Urothelium cell line (cell line): Measurements from ENCODE around the gene ZNF768.

Experiments
- DNase-seq: peaks from one replicate; pipeline ENCODE4 v3.0.0; 2011; ENCODE audit warnings: low spot score, mixed read lengths
- FAIRE-seq: peaks from 2 replicates; lab custom pipeline; 2011; peaks lifted over from hg19 to GRCh38; lab: Jason Lieb, UNC

Gene ZNF768

DNA sequence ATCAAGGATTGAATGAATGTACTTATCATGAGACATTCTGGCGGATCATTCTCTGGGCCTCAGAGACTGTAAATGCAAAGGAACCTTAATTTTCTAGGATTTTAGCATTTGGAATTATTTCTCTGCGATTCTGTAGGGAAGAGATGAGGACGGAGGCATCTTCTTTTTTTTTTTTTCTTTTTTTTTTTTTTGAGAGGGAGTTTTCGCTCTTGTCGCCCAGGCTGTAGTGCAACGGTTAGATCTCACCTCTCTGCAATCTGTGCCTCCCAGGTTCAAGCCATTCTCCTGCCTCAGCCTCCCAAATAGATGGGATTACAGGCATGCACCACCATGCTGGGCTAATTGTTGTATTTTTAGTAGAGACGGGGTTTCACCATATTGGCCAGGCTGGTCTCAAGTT, 51.7 kb downstream of the ZNF768 start:
- DNase-seq (no peak), FAIRE-seq (no peak)

DNA sequence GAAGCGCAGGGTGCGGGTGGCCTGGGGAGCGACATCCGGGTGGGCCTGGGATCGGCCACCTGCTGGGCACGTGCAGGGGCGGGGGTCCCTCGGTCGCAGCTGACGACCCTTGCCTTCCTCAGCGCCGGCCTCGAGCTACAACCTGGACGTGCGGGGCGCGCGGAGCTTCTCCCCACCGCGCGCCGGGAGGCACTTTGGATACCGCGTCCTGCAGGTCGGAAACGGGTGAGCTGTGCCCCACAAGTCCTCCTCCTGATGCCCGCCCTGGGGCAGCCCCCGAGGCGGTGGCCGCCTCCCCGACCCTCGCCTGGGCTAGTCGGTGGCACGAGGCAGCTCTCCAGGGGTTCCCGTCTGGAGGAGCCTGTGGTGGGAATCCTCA, 52.3 kb downstream of the ZNF768 start:
- no peak for FAIRE-seq
- DNase-seq, result no peak
